Medulla oblongata (tissue), 1 donor: ENCODE measurements around the gene FOXP1.

ENCODE experiments used
- DNase-seq: peaks from one replicate; pipeline ENCODE4 v3.0.0-alpha.2; 2015; ENCODE audit errors: extremely low spot score

The FOXP1 gene

DNA sequence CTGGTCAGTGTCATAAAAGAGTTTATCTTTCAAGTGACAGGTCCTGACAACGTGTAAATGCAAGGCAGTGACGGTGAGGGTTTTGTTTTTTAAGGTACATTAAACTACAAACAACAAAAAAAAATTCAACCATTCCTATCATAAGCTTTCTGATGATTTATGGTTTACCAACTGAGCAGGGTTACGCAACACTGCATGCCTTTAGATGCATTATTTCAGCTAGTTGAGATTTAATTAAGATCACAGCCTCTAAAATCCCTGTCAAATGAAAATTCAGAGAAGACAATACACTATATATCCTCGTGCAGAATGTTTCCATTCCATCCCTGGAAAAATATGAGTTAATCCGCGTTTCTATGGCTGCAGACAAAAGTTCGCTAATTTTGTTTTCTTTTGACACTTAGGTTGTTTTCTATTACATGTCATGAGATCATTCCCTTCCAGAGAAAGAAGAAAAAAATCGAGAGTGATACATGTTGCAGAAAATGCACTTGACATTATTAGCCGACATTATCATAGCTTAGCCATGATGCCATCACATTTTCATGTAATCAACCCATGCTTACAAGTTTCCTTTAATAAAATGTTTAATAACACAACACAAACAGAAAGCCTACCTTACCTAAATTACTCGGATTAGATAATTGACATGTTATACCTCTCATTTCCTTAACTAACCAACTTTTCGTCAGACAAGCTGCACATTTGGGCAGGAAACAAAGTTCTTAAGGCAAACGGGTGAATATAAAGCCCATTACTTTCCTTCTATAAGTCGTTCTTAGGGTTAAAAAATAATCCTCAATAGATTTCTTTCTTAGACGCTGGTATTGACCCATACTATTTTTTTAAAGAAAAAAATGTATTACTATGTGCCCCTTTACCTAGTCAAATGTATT, 521.2 kb downstream of the FOXP1 start:
- DNase-seq, result no peak

DNA sequence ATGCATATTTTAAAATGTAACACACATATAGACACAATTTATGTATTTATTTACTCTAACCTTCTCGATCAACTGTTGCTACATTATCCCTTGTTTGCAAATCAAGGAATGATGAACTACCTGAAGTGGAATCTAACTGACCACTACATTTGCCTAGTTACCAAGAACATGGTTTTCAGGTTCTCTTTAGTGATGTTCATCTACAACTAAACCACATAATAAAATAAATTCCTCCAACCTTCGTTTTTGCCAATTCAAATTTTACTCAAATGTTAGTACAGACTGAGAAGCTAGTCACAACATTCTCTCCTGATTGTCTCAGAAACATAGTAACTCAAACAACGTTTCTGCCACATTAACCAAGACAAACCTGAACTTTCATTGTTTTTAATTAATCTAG, 521.9 kb downstream of the FOXP1 start:
- no peak for DNase-seq

DNA sequence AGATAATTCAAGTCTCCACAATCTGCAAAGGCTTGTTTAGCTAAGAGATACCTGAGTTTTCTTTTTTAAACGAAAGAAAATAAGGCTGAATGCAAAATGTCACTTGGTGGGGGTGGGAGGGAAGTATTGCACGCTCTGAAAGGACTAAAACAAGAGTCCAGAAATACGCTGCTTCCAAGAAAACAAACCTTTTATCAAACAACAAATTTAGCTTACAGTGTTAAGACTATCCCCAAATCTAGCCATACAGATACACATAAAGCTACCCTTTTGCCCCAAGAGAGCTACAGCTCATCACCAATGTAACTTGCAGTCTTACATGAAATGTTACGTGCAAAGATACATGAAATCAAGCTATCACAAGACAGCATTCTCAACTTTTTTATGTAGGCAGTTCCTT, 522.5 kb downstream of the FOXP1 start:
- DNase-seq, result no peak

DNA sequence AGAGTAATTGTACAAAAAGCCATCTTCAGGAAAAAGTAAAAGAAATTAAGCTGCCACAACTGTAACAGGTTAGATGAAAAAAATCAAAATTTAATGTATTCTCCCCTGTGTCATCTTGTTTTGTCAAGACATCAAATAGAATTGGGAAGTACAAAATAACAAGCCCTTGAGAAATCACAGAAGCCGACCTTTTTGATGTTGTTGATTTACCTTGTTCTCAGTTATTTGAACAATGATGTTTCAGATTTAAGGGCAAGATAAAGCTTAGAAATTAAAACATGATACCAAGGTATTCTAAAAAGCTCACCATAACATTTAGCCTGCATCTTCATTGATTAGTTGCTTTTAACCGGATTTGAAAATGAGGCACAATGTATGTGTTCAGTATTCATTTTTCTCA, 523.0 kb downstream of the FOXP1 start:
- DNase-seq, result no peak

DNA sequence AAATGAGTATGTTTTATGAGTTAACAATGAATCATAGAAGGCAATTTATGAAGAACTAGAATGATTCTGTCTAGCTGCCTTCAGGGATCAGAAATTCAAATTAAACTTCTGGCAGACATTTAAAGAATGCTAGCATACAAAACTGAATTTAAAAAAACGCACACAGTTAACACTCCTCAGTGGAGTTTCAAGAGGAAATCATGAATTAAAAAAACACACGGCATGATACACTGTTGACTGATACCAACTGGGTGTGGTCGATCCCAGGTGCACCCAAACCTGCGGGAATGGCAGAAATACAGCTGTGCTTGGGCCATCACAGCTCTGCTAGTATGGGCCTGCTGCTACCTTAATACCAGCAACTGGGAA, 526.0 kb downstream of the FOXP1 start:
- no peak for DNase-seq

DNA sequence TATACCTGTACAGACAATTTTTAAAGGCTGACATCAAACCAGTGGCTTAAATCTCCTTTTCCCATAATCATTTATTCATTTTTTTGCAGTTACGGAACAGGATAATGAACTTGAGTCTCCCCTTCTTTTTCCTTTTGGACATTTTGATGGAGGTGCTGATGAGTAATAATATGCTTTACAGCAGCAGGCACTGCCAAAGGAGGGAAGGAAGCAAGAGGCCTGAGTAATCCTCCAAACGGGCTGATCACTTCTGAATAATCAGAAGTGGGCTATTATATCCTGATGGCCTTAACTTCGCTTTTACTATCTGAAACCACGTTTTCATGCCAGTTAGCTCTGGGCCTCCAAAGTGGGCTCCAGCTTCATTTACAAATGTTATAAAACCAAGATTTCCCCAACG, 527.2 kb downstream of the FOXP1 start:
- DNase-seq, result no peak

DNA sequence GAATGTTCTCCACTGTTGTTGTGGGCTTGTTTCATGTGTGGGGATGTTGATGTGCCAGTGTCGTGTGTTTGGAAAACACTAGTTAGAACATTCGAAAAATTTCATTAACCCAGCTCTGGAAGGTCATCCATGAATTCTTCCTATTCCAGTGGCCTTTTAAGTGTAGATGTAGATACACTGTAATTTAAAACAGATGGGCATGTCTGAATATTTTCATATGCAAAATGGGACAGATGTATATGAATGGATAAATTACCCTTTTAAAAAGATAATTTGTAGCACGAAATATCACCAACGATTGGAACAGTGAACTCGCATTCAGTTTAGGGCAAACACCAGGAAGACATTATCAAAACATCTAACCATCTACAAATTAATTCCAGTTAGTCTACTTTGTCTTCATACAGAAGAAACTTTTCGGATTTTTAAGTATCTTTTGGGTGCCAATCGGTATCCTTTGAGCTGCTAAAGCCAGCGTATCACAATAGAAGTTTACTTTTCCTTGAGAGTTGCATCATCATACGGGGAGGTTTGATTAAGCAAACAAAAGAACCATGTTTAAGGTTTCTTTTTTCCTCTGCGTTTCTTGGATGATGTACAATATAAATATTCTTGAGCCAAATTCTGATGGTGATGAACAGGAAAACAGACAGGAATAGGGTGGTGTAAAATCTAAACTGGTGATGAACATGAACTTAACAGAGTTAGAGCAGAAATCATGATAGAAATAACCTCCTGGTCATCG, 528.1 kb downstream of the FOXP1 start:
- no peak for DNase-seq

DNA sequence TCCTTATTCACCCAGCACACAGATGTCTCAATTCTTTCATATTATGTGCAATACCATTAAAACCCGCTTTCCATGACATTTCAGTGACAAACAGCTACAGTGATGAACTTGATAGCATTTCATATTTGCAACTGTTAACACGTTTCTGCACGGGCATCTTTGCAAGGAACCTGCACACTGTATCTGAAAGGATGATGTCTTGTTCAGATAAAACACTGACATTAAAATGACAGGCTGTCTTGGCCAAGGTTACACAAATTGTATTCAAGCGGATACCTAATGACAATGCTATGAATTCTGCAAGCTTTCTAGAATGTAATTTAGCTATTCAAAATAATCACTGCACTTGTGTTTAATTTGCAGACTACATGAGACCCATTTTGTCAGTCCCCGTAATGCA, 529.2 kb downstream of the FOXP1 start:
- DNase-seq, result no peak

DNA sequence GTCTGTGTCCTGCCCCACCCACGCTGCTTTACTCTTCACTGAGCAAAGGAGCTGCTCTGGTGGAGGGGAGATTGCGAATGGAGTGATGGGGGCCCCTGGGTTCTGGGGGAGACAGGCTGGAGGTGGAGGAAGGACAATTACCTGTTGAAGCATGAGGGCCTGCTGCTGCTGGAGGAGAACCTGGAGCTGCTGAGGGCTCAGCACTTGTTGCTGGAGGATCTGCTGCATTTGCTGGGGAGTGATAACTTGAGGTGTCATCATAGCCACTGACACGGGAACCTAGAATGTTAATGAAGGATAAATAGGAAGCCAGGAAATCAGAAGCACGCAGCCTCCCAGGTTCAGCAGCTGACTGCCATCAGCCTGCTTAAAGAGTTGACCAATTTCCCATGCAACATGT, 530.0 kb downstream of the FOXP1 start:
- DNase-seq, result no peak

DNA sequence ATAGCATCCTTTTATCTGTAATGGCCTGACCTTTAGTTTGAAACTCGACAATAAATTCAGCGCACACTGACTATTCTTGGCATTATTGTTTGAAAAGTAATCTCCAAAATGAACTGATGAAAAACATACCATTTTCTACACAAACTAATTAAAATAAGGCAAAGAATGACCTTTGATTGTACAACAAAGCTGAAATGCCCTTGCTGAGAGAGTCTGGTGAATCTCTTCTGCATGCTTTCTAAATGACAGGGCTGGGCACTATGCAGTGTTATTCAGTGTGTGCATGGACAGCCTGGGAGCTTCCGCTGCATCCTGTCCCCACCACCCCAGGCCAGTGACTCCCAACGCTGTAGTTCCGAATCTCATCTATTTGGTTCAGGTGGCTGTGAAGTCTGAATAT, 530.8 kb downstream of the FOXP1 start:
- no peak for DNase-seq

DNA sequence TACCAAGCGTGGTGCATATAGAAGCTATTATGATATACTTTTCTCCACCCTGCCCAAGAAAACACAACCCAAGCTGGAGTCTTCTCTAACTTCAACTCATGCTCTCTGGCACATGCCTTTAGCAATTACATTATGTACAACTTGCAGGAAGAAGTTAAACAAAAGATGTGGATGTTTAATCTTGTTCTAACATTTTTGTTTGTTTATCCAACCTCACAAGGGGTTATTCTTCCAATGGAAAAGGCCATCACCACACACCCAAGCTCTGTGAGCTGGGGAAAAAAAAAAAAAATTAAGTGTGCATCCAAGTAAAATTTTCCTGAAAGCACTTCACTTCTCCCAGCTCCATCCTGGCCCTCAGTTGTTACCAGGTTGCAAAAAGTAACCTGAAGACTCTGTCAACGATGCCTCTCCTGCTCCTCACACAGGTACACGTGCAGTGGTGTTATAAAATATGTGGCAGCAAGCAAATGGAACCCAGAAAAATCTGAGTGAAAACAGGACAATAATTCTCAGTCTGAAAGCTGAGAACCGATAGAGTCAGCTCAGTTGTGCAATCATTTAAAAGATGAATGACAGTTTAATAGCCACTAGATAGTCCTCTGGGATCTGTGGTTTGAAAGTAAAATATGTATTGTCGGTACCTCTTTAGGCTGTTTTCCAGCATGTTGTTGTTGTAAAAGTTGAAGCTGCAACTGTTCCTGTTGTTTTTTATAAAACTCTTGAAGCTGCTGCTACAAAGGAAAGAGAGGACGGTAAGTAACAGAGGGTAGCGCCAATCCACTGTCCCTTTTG, 531.4 kb downstream of the FOXP1 start:
- DNase-seq, result no peak

DNA sequence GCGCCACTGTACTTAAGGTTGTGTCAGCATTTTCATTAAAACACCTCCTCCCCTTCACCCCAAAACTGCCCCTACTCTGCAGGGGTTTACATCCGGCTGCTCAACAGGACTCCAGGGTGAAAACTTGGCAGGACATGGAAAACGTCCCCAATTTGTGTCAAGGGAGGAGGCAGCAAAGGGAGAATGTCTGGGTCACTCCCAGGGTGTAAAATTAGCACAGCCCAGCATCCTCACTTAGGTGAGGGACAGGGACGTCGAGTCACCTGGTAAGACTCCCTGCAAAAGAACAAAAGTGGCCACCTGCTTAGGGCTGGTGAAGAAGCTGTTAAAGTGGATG, 532.3 kb downstream of the FOXP1 start:
- no peak for DNase-seq

DNA sequence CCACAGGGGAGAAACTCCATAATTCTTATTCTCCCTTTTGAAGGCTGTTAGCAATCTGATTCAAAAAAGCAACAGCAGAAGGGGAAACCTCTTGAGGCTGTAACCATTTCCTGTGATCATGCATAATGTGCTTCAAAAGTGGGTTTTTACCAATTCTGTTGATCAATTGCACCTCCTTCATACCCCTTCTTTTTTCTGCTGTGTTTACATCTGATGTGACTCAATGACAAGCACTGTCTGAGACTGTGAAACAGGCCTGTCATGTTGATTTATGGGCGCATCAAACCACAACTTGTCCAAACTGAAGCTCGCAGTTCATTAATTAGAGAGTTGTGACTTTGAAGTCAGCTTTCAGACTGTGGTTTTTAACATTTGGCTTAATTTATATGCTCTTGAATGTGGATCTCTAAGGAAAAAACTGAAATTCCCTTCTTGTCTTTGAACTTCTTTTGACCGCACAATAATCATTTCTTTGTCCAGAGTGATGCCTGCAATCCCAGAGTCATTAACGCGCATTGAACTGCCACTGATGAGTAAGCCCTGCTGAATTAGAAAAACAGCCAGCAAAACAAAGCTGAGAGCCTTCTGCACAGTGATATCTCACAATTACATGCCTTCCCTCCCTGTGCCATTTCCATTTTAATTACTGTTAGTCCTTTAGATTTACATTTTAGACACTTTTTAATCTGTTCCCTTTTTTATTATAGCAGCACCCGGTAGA, 532.8 kb downstream of the FOXP1 start:
- peak; percentile 81 for DNase-seq

DNA sequence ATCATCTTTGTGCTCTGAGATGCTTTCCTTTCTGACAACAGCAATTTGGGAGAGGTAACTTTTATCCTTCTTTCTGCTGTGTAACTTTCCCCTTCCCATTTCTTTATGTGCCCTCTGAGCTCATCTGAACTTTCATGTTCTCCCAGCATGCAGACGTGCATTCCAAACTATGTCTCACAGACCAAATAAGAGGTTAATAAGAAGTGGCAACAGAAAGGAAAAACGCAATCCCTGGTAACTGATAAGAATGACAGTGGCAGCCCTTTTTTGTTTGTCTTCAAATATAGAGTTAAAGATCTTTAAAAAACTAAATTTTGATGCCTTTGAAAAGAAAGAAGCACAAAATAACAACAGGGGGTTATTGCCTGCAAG, 533.4 kb downstream of the FOXP1 start:
- DNase-seq, result no peak

DNA sequence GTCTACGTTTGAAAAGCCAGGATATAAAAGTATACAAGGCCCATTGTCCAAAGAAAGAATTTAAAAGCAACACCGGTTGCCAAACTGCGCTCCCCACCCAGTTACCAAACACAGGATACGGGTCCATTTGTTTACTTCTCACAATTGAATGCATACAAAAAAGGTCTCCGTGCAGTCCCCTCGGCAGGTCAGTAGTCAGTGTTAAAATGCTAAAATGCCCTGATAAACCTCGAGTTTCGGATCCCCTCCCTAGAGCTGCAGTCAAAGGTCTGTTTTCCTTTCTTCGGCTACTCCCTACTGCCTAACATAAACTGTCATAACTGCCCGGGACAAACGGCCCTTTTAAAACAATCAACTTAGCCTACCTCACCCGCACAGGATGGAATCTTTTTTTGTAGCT, 534.6 kb downstream of the FOXP1 start:
- DNase-seq, result no peak

DNA sequence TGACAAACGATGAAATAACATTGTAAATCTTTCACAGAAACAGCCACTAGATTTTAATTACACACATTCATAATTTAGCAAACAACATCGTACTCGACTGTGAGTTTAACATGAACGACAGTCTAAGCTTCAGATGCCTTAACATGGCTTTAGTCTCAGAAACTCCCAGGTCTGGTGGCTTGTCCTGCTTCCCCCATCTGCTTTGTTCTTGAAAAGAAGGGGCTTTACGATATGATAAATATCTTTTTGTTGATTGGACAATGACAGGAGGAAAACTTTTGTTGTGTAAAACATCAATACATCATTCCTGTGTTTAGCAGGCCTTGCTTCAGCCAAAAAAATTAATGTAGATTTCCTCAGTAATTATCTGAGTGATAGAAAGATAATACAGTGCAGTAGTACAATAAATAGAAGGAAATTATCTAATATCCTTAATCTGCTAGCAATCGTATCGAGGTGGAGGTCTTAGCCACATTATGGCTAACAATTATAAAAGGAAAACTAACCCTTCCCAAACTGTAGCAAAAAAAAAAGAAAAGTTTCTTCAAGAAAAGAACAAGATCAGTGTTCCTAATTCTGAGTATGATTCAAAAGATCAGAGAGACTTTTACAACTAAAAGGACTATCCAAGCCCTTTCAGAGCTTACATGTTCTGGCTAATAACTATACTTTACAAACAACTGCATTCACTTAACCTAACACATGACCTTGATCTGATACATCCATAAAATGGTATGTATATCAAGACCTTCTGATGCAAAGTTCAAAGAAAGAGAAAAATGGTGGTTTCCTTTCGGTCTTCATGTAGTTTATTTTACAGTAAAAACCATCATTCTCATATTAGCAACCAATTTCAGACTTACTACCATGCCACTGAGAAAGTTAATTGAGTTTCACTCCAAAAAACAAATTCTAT, 535.7 kb downstream of the FOXP1 start:
- peak; percentile 3 for DNase-seq

DNA sequence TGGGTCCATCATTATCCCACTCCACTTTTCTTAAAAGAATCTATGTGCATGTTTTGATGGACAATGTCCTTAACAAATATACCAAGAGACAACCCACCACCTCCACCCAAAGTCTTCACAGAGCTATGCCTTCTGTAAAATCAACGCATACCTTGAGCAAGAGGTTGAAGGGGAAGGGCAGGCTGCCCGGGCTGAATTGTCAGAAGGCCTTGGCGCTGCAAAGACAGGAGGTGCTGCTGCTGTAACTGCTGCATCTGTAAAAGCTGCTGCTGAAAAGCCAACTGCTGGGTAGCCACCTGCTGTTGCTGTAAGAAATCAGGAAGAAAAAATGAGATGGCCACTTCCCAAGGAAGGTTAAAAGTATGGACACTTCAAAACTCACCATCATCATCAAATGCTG, 536.7 kb downstream of the FOXP1 start:
- no peak for DNase-seq

DNA sequence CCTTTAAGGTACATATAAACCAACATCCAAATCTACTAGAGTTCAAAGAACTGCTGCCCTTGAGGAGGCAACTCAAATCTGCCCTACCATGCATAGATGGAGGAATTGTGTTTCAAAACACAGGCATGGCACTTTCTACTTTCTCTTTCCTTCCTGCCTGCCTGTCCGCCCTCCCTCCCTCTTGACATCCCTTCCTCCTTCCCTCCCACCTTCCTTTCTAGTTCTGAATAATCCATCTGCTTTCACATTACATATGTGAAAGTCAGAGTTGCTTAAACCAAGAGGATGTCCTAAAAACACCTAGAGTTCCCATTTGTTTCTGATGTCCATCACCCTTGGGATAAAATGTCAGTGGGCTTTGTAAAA, 537.6 kb downstream of the FOXP1 start:
- DNase-seq, result no peak

DNA sequence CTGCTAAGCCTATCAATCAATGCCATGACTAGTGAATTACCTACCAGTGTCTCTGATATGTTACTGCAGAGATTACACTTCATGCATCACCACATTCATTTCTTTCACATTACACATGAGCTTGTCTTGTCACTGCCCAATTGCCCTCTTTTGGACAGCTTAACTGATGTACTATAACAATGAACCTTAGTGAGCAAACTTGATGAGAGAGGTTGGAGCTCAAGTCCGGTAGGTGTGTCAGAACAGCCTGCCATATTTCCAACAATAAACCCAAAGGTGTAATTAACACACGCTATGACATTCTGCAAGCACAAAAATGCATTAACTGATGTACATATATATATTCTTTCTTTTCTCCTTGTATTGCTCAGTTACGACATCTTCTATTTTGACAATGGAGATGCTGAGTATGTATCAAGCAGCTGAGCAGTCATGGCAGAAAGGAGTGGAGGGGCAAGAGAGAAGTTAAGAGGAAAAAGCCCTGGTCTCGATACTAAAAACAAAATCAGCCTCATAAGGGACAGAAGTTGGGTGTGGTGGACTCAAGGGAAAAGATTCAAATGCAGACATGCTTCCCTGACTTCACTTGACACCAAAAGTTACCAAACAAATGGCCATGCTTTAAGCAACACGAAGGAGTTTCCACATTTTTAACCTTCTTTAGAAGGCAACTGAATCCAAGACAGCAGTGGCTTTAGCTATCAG, 538.2 kb downstream of the FOXP1 start:
- no peak for DNase-seq

DNA sequence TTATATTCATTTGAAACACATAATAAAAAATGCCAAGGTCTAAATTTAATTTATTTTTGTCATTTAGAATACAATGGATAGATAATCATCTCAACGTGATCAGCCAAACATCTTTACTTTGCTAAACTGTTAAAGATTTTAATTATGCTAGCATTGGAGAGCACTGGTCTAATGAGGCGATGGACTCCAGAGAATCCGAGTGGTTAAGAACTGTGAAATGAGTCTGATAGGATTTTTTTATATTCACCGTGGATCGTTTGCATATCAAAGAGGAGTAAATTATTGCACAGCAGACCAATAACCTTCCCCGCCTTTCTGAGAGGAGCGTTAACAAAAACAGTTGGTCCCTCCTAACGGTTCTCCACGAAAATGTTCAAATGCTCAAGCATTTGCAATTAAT, 540.8 kb downstream of the FOXP1 start:
- DNase-seq, result no peak
